HepG2 (cell line): ENCODE data around the gene IGLL1. TPM values are rescaled to one million over a fixed set of nuclear protein-coding genes. Genes with fewer than 3 reads are reported as not detected.

Source experiments
- ATAC-seq: fragments of 200-7000 bp; cut with Tn5 transposase; 3 replicates; pipeline ENCODE4 v1.9.1; 2020; ENCODE audit warnings: mild to moderate bottlenecking, moderate library complexity
- BruUV-seq: library from RNA; stranded (reverse); fragments of 400-500 nt; replicated peaks from 2 replicates; lab custom pipeline; 2021; lab: Mats Ljungman, UMichigan
- CTCF ChIA-PET: fragments of 300-600 bp; formaldehyde crosslinking; extraction: SDS; loops from one replicate; lab custom pipeline; 2021; ENCODE audit warnings: low total read pairs, inconsistent platforms, low intra/inter-chr PET ratio; lab: Yijun Ruan, JAX
- POLR2A ChIA-PET: fragments of 350-600 bp; sonication (Branson Sonifier 250); formaldehyde crosslinking; loops from one replicate; lab custom pipeline; 2020; ENCODE audit warnings: antibody characterized with exemption, inconsistent platforms; lab: Yijun Ruan, JAX
- DNase-seq: peaks from one replicate; pipeline ENCODE4 v3.0.0-alpha.2; 2015; ENCODE audit warnings: low spot score
- FAIRE-seq: peaks from 3 replicates; lab custom pipeline; 2011; peaks lifted over from hg19 to GRCh38; lab: Jason Lieb, UNC
- H2AFZ ChIP-seq: one replicate; pipeline ENCODE4 v1.6.1; 2011; ENCODE audit warnings: low read length, inconsistent platforms
- H3K27ac ChIP-seq: fragments of 300-600 bp; 3 replicates; pipeline ENCODE4 v1.8.0; 2011; ENCODE audit warnings: mixed run types, mild to moderate bottlenecking, mixed read lengths, low read length, inconsistent platforms; ENCODE audit not compliant: insufficient read depth; ENCODE audit errors: extremely low read length
- H3K27me3 ChIP-seq, 2 experiments: fragments of 200-600 bp in 1 of 2; 2 replicates in 1 of 2; 3 replicates in 1 of 2; pipeline versions ENCODE4 v1.6.0 to v1.8.0; 2011; ENCODE audit warnings: low read length in 2 of 2, mild to moderate bottlenecking in 2 of 2, moderate library complexity in 2 of 2, inconsistent platforms in 1 of 2; ENCODE audit not compliant: insufficient read depth in 2 of 2, control insufficient read depth in 1 of 2
- H3K36me3 ChIP-seq, 2 experiments: fragments of 200-600 bp in 1 of 2; replicated peaks in 1 of 2; 2 replicates in 1 of 2; 3 replicates in 1 of 2; pipeline versions ENCODE4 v1.5.1 to v1.8.0; 2011; ENCODE audit warnings: low read length in 2 of 2, inconsistent platforms in 1 of 2; ENCODE audit not compliant: insufficient read depth in 2 of 2, control insufficient read depth in 1 of 2
- H3K4me1 ChIP-seq: 2 replicates; pipeline ENCODE4 v1.5.1; 2012; ENCODE audit warnings: low read length, inconsistent platforms; ENCODE audit not compliant: insufficient read depth
- H3K4me2 ChIP-seq: 2 replicates; pipeline ENCODE4 v1.6.0; 2011; ENCODE audit warnings: low read depth, low read length, inconsistent platforms
- H3K4me3 ChIP-seq, 3 experiments: fragments of 200-600 bp in 1 of 3; sonication (generic), shearing (Covaris generic) in 1 of 3; replicated peaks in 1 of 3; 2 replicates each; pipeline ENCODE4 v1.5.1; 2011 to 2016; ENCODE audit warnings: low read length in 3 of 3, inconsistent platforms in 2 of 3, low read depth in 2 of 3, mild to moderate bottlenecking in 2 of 3, control low read depth in 1 of 3, mixed read lengths in 1 of 3; ENCODE audit not compliant: insufficient read depth in 1 of 3
- H3K79me2 ChIP-seq: one replicate; pipeline ENCODE4 v1.6.1; 2011; ENCODE audit warnings: low read length, inconsistent platforms; ENCODE audit not compliant: insufficient read depth
- H3K9ac ChIP-seq: 2 replicates; pipeline ENCODE4 v1.6.0; 2011; ENCODE audit warnings: mild to moderate bottlenecking, low read depth, low read length, inconsistent platforms; ENCODE audit not compliant: insufficient read depth
- H3K9me3 ChIP-seq: 2 replicates; pipeline ENCODE4 v1.5.1; 2012; ENCODE audit warnings: mild to moderate bottlenecking, low read length
- H4K20me1 ChIP-seq: 2 replicates; pipeline ENCODE4 v1.6.0; 2011; ENCODE audit warnings: inconsistent platforms, mild to moderate bottlenecking, low read length, moderate library complexity; ENCODE audit not compliant: insufficient read depth
- FLYWCH1 ChIP-seq: sonication (generic); formaldehyde crosslinking; IDR thresholded peaks from 2 replicates; pipeline ENCODE4 v1.8.1; 2023; ENCODE audit warnings: mild to moderate bottlenecking, missing genetic modification reagents
- KLF15 ChIP-seq: sonication (generic); formaldehyde crosslinking; IDR thresholded peaks from 2 replicates; pipeline ENCODE4 v1.8.1; 2023; ENCODE audit warnings: borderline replicate concordance, mild to moderate bottlenecking, inconsistent platforms, missing genetic modification reagents, mixed read lengths
- MXI1 ChIP-seq: IDR thresholded peaks from 3 replicates; pipeline ENCODE4 v1.6.1; 2012; ENCODE audit warnings: low read depth, low read length, inconsistent platforms, borderline replicate concordance
- NBN ChIP-seq: fragments of 450-650 bp; conservative IDR thresholded peaks from 2 replicates; pipeline ENCODE4 v1.6.1; 2017
- PLRG1 ChIP-seq: fragments of 450-650 bp; conservative IDR thresholded peaks from 2 replicates; pipeline ENCODE4 v1.6.1; 2016
- PRPF4 ChIP-seq: fragments of 200-400 bp; formaldehyde crosslinking; IDR thresholded peaks from 2 replicates; pipeline ENCODE4 v1.6.1; 2016; ENCODE audit warnings: low read length, low read depth; ENCODE audit not compliant: poor library complexity, severe bottlenecking
- RCOR2 ChIP-seq: IDR thresholded peaks from 2 replicates; pipeline ENCODE4 v1.6.1; 2016; ENCODE audit warnings: missing biosample characterization, missing genetic modification reagents
- SP2 ChIP-seq: sonication (generic); formaldehyde crosslinking; IDR thresholded peaks from 2 replicates; pipeline ENCODE4 v1.5.1; 2020; ENCODE audit warnings: mild to moderate bottlenecking, missing genetic modification reagents
- SRSF9 ChIP-seq: fragments of 200-400 bp; formaldehyde crosslinking; IDR thresholded peaks from 2 replicates; pipeline ENCODE4 v1.6.1; 2018; ENCODE audit warnings: borderline replicate concordance, mild to moderate bottlenecking, low read depth, low read length; ENCODE audit not compliant: insufficient read depth, poor library complexity, severe bottlenecking
- TCF12 ChIP-seq, 2 experiments: fragments of 450-650 bp in 1 of 2; sonication (generic) in 1 of 2; formaldehyde crosslinking in 1 of 2; IDR thresholded peaks; 2 replicates each; pipeline versions ENCODE4 v1.6.1 to v1.8.0; 2017 to 2022; ENCODE audit warnings: antibody characterized with exemption in 1 of 2, mild to moderate bottlenecking in 1 of 2, missing genetic modification reagents in 1 of 2, moderate library complexity in 1 of 2
- ZBTB1 ChIP-seq: sonication (generic); formaldehyde crosslinking; IDR thresholded peaks from 2 replicates; pipeline ENCODE4 v1.4.0; 2020; ENCODE audit warnings: missing genetic modification reagents, borderline replicate concordance
- ZNF18 ChIP-seq: sonication (generic); formaldehyde crosslinking; IDR thresholded peaks from 2 replicates; pipeline ENCODE4 v1.8.0; 2022; ENCODE audit warnings: mild to moderate bottlenecking, missing genetic modification reagents; ENCODE audit not compliant: insufficient replicate concordance
- ZNF24 ChIP-seq: fragments of 450-650 bp; IDR thresholded peaks from 2 replicates; pipeline ENCODE4 v1.6.1; 2017; ENCODE audit warnings: antibody characterized with exemption, mild to moderate bottlenecking
- ZNF280B ChIP-seq: sonication (generic); formaldehyde crosslinking; IDR thresholded peaks from 2 replicates; pipeline ENCODE4 v1.5.0; 2020; ENCODE audit warnings: missing genetic modification reagents, mild to moderate bottlenecking, borderline replicate concordance
- ZNF30 ChIP-seq: sonication (generic); formaldehyde crosslinking; IDR thresholded peaks from 2 replicates; pipeline ENCODE4 v1.5.0; 2020; ENCODE audit warnings: mild to moderate bottlenecking, missing genetic modification reagents
- ZNF558 ChIP-seq: sonication (generic); formaldehyde crosslinking; IDR thresholded peaks from 2 replicates; pipeline ENCODE4 v1.9.0; 2022; ENCODE audit warnings: mild to moderate bottlenecking, missing genetic modification reagents, borderline replicate concordance
- ZNF644 ChIP-seq: IDR thresholded peaks from 2 replicates; pipeline ENCODE4 v1.6.1; 2016; ENCODE audit warnings: low read depth
- WGBS: methylation state at CpG from one replicate; pipeline ENCODE4 v1.1.6; 2017; ENCODE audit warnings: low lambda C conversion rate; 5-methylcytosine and 5-hydroxymethylcytosine counted together
- in situ Hi-C: cut with HindIII; loops from 2 replicates; pipeline ENCODE4 v1.10.0; 2017; ENCODE audit warnings: low pct_unique_long_range_greater_than_20kb; ENCODE audit not compliant: extremely low pct_ligation_motif_present
- intact Hi-C: fragments of 100-400 bp; cut with micrococcal nuclease; formaldehyde crosslinking; loops from one replicate; pipeline ENCODE4 v1.10.0; 2022; ENCODE audit not compliant: unreplicated experiment
- polyA plus RNA-seq, 8 experiments: library from polyadenylated mRNA; depleted of rRNA in 3 of 8; stranded (reverse) in 7 of 8; unstranded in 1 of 8; fragments of >200 nt; fragmentation: Illumina TruSeq in 4 of 8; extraction: Trizol in 4 of 8; gene quantifications; 2 replicates each; pipeline versions ENCODE4 v1.2.1 to v1.2.3, GENCODE V29; 2011 to 2016; ENCODE audit warnings: low read depth in 4 of 8, missing spikeins in 1 of 8, mixed read lengths in 1 of 8; ENCODE audit not compliant: insufficient read depth in 1 of 8
- total RNA-seq, 5 experiments: library from RNA; depleted of rRNA; stranded (reverse); fragments of >200 nt; fragmentation: Illumina TruSeq; extraction: Trizol; gene quantifications; 2 replicates each; pipeline ENCODE4 v1.2.3, GENCODE V29; 2016; ENCODE audit warnings: low read depth in 1 of 5
- TF ChIP-seq, protein P1 (sequence below): IDR thresholded peaks from 2 replicates; pipeline ENCODE4 v1.6.1; 2016; ENCODE audit warnings: missing compliant biosample characterization, missing genetic modification reagents, borderline replicate concordance

The IGLL1 gene
- total and polyA plus RNA-seq, 2 of the 13 experiments (the other 11 are each of a cell fraction or from before 2014, with no cell fraction given) = not detected

DNA sequence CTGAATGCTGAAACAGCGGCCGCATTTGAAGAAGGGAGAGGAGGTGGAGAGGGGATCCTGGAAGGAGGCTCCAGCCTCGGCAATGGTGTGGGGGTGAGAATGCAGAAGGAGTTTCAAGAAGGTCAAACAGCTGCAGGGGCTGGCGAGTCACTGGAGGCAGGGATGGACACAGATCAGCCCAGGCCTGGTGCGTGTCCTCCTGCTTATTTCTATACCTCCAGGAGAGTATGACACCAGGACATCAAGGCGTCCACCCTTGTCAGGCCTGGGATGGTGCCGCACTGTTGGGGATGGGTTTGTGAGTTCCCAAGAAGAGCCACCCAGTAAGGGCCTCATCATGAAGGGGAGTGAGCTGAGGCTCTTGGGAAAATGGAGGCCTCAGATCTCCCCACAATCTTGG is 23.1 kb downstream of the IGLL1 start (continued):
- no peak for TF ChIP-seq RCOR2
- TF ChIP-seq MXI1 = no peak
- TF ChIP-seq ZNF280B (CRISPR knock-in tag) = no peak
- TF ChIP-seq ZNF24 = no peak
- no peak for TF ChIP-seq SP2 (CRISPR knock-in tag)
- no peak for TF ChIP-seq ZNF18 (CRISPR knock-in tag)
- no peak for TF ChIP-seq ZNF558 (CRISPR knock-in tag)
- no peak for TF ChIP-seq ZNF644 (CRISPR knock-in tag)

GRCh38 chr22:23556026-23556620 is 24.0 kb downstream of the IGLL1 start:
- Histone ChIP-seq H3K4me3 (no peak overlapping the region), H3K27me3 (no peaks in the 10 kb centered on the region; a peak in 1 of 5 replicates), H3K36me3 (no peaks in the 10 kb centered on the region), H2AFZ (no peak overlapping the region), H3K9me3 (no peaks in the 10 kb centered on the region), H3K9ac (no peak overlapping the region), H3K4me1 (no peaks in the 10 kb centered on the region), H4K20me1 (no peaks in the 10 kb centered on the region), H3K27ac (no peak overlapping the region), H3K79me2 (no peaks in the 10 kb centered on the region), H3K4me2 (no peak overlapping the region)
- no peak for DNase-seq
- intact Hi-C loops (no loop called here), in situ Hi-C loops (loop anchor here (25.0 kb wide), 1 partner anchor 394 kb away; no protein-coding TSS in a partner anchor)
- ChIA-PET CTCF (no interaction called here), POLR2A (no interaction called here)
- WGBS = 2% methylated on average over 5 of the region's 7 CpGs
- FAIRE-seq = no peak
- BruUV-seq = no TSS peak
- ATAC-seq = no peak
- TF ChIP-seq NBN (no peak), ZNF644 (CRISPR knock-in tag) (no peak), PRPF4 (no peak), SRSF9 (no peak), ZBTB1 (CRISPR knock-in tag) (no peak), PLRG1 (no peak), FLYWCH1 (no peak), KLF15 (CRISPR knock-in tag) (no peak), ZNF30 (CRISPR knock-in tag) (no peak), TCF12 (IDR thresholded peaks at IDR 0.05) (no peak), TCF12 (CRISPR knock-in tag; IDR thresholded peaks at IDR 0.05) (no peak)
- TF ChIP-seq, protein P1, sequence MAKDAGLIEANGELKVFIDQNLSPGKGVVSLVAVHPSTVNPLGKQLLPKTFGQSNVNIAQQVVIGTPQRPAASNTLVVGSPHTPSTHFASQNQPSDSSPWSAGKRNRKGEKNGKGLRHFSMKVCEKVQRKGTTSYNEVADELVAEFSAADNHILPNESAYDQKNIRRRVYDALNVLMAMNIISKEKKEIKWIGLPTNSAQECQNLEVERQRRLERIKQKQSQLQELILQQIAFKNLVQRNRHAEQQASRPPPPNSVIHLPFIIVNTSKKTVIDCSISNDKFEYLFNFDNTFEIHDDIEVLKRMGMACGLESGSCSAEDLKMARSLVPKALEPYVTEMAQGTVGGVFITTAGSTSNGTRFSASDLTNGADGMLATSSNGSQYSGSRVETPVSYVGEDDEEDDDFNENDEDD (CRISPR knock-in tag) = no peak
